ENCODE data around the gene ARMC7. TPM values are rescaled to one million over a fixed set of nuclear protein-coding genes. Genes with fewer than 3 reads are reported as not detected.

The ARMC7 gene
- total and polyA plus RNA-seq, 10 of the 15 experiments (the other 5 are each of a cell fraction or from before 2014, with no cell fraction given) = 1.5 to 19.8 (median 6.3) TPM

GRCh38 chr17:75152523-75152921, 42.8 kb downstream of the ARMC7 start:
- TF ChIP-seq YBX1 (IDR thresholded peaks at IDR 0.05) (no peak), IKZF2 (IDR thresholded peaks at IDR 0.05) (no peak), FOS (IDR thresholded peaks at IDR 0.05; ENCODE audit: borderline replicate concordance, extremely low read depth, insufficient read length) (no peak), JUND (IDR thresholded peaks at IDR 0.05; ENCODE audit: low read depth, low read length) (no peak), KAT2A (conservative IDR thresholded peaks at IDR 0.05; ENCODE audit: control insufficient read depth, low read depth, low read length) (no peak), MTA3 (IDR thresholded peaks at IDR 0.05; ENCODE audit: borderline replicate concordance, low read length) (no peak), ETV6 (conservative IDR thresholded peaks at IDR 0.05 in 1 of 2, IDR thresholded peaks at IDR 0.05 in 1 of 2; ENCODE audit: borderline replicate concordance in 1 of 2, low read depth in 1 of 2) (no peak), NFXL1 (IDR thresholded peaks at IDR 0.05; ENCODE audit: borderline replicate concordance) (no peak)
- Histone ChIP-seq H3K9ac (ENCODE audit: control insufficient read depth, insufficient read depth, low read length) (peak overlapping the region; percentile 91; the same call in 1 of the 2 replicates), H4K20me1 (ENCODE audit: control insufficient read depth, insufficient read depth) (no peaks in the 10 kb centered on the region), H3K9me3 (replicated peaks; ENCODE audit: control insufficient read depth, insufficient read depth, low read length) (no peaks in the 10 kb centered on the region), H3K27me3 (replicated peaks in 1 of 2; ENCODE audit: control insufficient read depth in 2 of 2, insufficient read depth in 2 of 2, low read length in 1 of 2) (no peaks in the 10 kb centered on the region), H3K4me3 (peak overlapping the region; percentile 90), H3K79me2 (ENCODE audit: control insufficient read depth, insufficient read depth, low read length) (peaks cover 63% of the 10 kb centered on the region), H3K36me3 (ENCODE audit: control insufficient read depth in 2 of 2, insufficient read depth in 2 of 2, low read length in 1 of 2) (peaks cover 4 to 6% of the 10 kb centered on the region in 2 experiments; a peak in 3 of 4 replicates), H3K4me1 (ENCODE audit: control insufficient read depth, insufficient read depth, low read length) (peaks cover 6% of the 10 kb centered on the region), H2AFZ (ENCODE audit: control insufficient read depth, low read depth, low read length) (no peak overlapping the region), H3K4me2 (ENCODE audit: control insufficient read depth, insufficient read depth) (peak overlapping the region; percentile 89), H3K27ac (ENCODE audit: control insufficient read depth, insufficient read depth) (peak overlapping the region; percentile 90)
- DNase-seq (ENCODE audit: low read depth, low spot score) (no peak), FAIRE-seq (no peak), ATAC-seq (no peak)
- ChIA-PET SMC1A (ENCODE audit: uncharacterized antibody, unreplicated experiment) (no interaction called here), CTCF (interaction anchor here (0.9 kb wide), 1 partner anchor 137 kb away, joined by 3 read pairs; the partner anchor contains the start of gene SLC25A19), POLR2A (interaction anchor here (0.5 to 0.6 kb wide), 2 partner anchors 19 to 99 kb away, joined by 3 to 4 read pairs; no protein-coding TSS in a partner anchor), RAD21 (ENCODE audit: unreplicated experiment) (interaction anchor here (0.6 kb wide), 1 partner anchor 167 kb away, joined by 3 read pairs; no protein-coding TSS in a partner anchor)
- intact Hi-C loops (cut with micrococcal nuclease; ENCODE audit: unreplicated experiment) = no loop called here
- in situ Hi-C loops (cut with MboI) = no loop called here
- under 1% methylated on average over 6 of the region's 6 CpGs for WGBS (ENCODE audit: insufficient coverage, insufficient replicate concordance, low lambda C conversion rate, missing lambda C conversion rate)
- TSS peak; percentile 71 for BruUV-seq (replicated peaks)

Data from GM12878 (cell line).